Articular chondrocyte of knee joint (primary cell): ENCODE results near the gene IRAK4. TPM values are rescaled to one million over a fixed set of nuclear protein-coding genes. Genes with fewer than 3 reads are reported as not detected.

Experiments used
- total RNA-seq: library from RNA; depleted of rRNA; stranded (reverse); fragments of >200 nt; gene quantifications from 2 replicates; pipeline ENCODE4 v1.2.3, GENCODE V29; 2012

The IRAK4 gene
- total RNA-seq = 34.9 and 42.3 TPM in 2 replicates

GRCh38 chr12:43758728-43759563, at the start of gene IRAK4, which contains the start of gene PUS7L:
Gene IRAK4, plus strand, starts transcription at chr12:43758951. Its CDS starts 9,161 bp downstream, at chr12:43768112.
Gene PUS7L, minus strand, starts transcription at chr12:43758790. Its CDS starts 3,545 bp downstream, at chr12:43755245.

GRCh38 chr12:43805860-43806736, 47.3 kb downstream of the IRAK4 start, which contains the start of gene TWF1:
Gene TWF1, minus strand, starts transcription at chr12:43806317. Its CDS starts 72 bp downstream, at chr12:43806245.

GRCh38 chr12:43835656-43836474, 77.1 kb downstream of the IRAK4 start, which contains the start of gene TMEM117:
Gene TMEM117, plus strand, starts transcription at chr12:43836081.

Other genes starting within 250 kb of the IRAK4 start
- not detected in 2 replicates for gene ADAMTS20, start 206.7 kb upstream of the IRAK4 start, total RNA-seq
- gene PUS7L, start 161 bp upstream of the IRAK4 start, total RNA-seq = 30.8 and 36.5 TPM in 2 replicates
- 237 and 260 TPM in 2 replicates for gene TWF1, start 47.4 kb downstream of the IRAK4 start, total RNA-seq
- 13.7 and 14.5 TPM in 2 replicates for gene TMEM117, start 77.1 kb downstream of the IRAK4 start, total RNA-seq